GM18951 (cell line): ENCODE data around the gene SYT9.

Experiments
- POLR2A ChIP-seq: IDR thresholded peaks from 4 replicates; pipeline ENCODE4 v1.6.1; 2011; ENCODE audit warnings: mild to moderate bottlenecking; ENCODE audit not compliant: insufficient read length, insufficient read depth; ENCODE audit errors: extremely low read depth
- in situ Hi-C: fragments of 300-500 bp; cut with MboI; formaldehyde crosslinking; loops from one replicate; pipeline ENCODE4 v1.12.0; 2022; ENCODE audit warnings: low sequenced_read_pairs, mixed read lengths, inconsistent platforms; ENCODE audit not compliant: unreplicated experiment

The SYT9 gene

DNA sequence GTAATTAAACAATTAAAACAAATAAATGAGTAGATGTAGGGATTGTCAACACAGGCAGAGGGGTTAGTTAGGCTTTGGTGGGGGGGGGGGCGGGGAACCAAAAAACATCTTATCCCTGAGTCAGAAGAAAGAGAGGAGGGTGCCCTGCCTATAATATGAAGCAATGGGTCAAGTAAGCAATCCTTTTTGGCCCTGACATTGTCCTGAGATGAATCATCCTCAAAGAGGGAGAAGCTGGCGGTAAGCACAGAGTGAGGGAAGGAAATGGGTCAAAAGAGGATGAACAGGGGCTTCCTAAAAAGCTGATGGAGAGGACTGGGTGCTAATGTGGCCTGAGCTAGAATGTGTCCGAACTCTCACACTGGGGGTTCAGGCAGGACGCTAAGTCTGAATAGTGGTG, 238.3 kb downstream of the SYT9 start:
- in situ Hi-C loops = no loop called here
- no peak for TF ChIP-seq POLR2A

DNA sequence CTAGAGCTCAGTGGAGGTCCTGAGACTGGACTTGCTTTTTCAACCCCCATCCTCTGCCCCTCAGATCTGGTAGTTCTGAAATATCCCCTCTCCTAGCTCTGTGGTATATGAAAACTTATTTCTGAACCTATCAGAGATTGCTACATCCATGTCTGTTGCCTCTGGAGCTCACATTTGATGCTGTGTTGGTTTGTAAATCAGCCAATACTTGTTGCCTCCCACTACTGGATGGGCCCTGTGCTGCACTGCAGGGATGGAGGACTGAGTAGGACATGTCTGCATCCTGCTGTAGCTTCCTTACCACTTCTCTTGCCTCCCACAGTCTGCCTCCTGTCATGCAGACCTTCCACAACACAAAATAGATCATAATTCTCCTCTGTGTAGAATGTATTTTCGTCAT, 238.8 kb downstream of the SYT9 start:
- in situ Hi-C loops = no loop called here
- TF ChIP-seq POLR2A = no peak

DNA sequence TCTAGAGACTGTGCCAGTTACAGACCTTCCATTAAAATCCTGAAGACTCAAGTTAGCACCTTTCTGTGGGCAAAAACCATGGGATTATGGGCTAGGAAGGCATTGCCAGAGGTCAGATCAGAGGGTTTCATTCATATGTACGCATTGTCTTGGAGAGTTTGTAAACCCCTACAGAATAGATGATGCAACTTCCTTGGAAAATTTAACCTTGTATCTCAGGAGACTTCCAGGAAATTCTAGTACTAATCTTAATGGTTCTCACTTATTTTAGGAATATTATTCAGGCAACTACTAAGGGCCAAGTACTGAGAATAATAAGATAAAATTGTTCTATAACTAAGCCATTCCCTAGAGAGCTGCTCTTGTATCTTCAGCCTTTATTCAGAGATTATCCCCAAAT, 240.5 kb downstream of the SYT9 start:
- in situ Hi-C loops = no loop called here
- TF ChIP-seq POLR2A = no peak

DNA sequence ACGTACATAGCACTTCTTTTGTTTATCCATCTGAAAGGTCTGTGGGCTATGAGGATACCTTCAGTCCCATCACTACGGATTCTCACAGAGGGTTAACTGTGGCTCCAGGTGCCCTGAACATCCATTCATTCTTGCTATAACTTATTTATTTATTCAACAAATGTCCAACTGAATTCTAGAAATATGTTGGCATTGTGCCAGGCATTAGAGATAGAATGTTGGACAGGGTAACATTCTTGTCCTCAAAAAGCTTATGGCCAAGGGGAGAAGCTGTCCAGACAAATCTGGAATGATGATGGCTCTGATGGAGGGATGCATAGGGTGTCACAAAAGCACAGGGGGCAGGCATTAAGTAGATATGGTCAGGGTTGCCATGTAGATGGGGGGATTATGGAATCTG, 242.0 kb downstream of the SYT9 start:
- in situ Hi-C loops = no loop called here
- no peak for TF ChIP-seq POLR2A

DNA sequence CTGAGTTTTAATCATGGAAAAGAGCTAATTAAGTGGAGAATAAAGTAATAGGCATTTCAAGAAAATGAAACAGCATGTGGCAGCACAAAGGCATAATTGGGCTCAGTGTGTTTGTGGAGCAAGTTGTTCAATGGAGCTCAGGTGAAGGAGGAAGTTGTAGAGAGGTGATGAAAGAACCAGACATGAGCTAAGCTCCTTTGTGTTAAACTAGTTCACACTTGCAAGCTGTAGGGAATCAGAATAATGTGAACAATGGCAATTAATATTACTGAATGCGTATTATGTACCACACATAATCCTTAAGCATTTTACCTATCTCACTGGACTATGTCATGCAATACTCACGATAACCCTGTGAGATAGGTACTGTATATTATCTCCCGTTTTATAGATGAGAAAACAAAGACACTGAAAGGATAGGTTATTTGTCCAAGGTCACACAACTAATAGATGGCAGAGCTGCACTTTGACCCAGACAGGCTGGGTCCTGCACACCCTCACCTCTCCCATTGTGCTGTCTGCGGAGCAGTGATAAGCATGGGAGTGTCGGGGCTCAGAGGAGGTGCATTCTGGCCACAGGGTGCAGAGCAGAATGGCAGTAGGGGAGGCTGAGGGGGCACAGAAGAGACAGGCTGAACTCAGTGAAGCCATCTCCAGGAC, 242.5 kb downstream of the SYT9 start:
- in situ Hi-C loops = no loop called here
- no peak for TF ChIP-seq POLR2A

DNA sequence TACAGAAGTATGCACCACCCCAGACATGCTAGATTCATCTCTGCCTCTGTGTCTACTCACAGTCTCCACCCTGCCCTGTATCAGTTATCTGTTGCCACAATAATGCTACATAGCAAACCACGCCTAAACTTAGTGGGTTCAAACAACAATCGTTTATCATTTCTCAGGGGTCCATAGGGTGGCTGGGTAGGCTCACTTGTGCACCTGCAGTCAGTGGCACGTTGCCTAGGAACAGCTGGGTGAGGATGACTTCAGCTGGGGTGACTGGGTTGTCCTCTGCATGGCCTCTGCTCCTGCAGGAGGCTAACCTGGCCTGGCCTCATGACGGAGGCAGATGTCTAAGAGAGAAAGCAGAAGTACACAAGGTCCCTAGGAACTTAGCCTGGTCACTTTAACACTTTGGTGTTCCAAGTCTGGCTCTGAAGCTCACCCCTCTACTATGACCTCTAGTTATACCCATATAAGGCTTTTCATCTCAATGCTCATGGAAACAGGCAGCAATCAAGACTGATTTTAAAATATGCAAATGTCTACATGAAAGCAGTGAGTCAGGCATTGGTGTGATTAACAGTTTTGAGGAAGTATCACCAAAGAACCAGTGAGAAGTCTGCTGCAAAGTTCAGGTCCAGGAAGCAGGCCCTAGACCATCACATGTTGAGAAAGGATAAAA, 244.3 kb downstream of the SYT9 start:
- in situ Hi-C loops = no loop called here
- no peak for TF ChIP-seq POLR2A

DNA sequence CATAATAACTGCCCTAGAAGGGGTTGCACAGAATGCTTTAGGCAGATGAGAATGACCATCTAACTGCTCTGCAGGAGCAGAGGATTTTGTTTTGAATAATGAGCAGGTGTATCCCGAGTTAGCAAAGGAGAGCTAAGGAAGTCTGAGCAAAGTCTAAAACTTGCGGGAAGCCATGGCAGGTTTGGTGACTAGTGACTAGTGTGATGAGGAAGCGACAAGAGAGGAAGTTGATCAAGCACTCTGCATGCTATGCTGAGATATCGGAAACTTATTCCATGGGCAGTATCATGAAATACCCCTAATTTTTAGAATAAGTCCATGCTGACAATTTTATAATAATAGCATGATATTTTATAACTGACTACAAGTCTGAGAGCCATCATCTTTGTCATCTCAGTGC, 246.5 kb downstream of the SYT9 start:
- no peak for TF ChIP-seq POLR2A
- in situ Hi-C loops = no loop called here

DNA sequence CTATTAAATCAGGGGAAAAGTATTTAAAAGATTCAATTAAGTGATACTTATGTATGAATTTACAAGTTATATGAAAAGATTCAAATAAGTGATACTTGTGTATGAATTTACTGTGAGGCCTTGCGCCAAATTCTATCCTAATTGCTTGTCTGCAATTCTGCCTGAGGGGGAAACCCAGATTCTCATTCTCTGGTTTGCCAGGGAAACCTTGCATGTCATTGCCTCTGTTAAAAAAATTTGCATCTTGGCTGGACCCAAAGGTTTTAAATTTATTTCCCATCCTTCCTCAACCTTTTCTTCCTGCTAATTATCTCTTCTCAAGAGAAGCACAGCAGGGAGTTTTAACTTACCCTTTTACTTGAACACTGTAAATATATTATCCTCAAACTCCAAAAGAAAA, 247.4 kb downstream of the SYT9 start:
- in situ Hi-C loops = no loop called here
- TF ChIP-seq POLR2A = no peak

DNA sequence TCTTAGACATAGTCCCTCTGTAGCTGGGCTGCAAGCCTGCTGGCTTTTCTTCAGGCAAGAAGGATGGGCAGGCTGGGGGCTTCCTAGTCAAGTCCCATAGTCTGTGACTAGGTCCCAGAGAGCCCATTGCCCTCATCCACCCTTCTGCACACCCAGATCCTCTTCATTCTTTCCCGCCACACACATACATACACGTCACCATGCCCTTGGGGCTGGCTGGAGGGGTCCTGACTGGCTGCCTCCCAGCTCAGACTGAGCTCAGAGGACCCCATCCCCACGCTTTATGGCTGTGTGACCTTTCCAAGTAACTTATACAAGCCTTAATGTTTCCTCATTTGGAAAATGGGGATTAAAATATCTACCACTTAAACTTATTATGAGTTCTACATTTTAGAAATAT, 248.5 kb downstream of the SYT9 start:
- in situ Hi-C loops = no loop called here
- TF ChIP-seq POLR2A = no peak

DNA sequence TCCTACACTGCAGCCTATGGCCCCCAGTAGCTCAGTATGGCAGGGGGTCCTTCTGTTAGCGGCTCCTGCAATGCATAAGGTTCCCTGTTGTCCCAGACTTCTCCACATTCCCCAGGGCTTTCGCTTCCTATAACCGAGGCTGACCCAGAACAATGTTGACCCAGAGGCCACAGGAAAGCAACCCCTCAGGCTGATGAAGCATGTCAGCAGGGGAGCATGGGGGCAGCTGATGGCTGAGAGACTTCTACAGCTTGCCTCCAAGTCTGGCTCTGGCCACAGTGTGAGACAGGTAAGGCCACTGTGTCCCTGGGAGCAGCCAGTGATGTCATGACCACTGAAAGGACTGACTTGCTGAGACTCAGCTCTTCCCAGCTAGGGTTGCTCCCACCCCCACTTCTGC, 249.5 kb downstream of the SYT9 start:
- TF ChIP-seq POLR2A = no peak
- in situ Hi-C loops = no loop called here

DNA sequence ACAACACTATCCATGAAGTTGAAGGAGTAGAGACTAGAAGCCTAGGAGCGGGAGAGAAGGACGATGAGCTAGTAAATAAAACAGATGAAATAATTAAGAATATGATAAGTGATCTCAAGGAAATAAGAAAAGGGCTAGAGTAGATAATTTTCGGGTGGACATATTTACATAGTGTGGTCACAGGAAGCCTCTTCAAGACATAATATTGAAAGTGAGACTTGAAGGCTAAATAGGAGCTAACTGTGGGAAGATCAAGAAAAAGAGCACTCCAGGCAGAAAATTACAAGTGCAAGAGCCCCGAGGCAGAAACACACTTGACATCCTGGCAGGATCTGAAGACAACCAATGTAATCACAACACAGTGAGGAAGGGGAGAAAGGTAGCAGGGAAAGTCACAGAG, 250.2 kb downstream of the SYT9 start:
- TF ChIP-seq POLR2A = no peak
- in situ Hi-C loops = no loop called here

DNA sequence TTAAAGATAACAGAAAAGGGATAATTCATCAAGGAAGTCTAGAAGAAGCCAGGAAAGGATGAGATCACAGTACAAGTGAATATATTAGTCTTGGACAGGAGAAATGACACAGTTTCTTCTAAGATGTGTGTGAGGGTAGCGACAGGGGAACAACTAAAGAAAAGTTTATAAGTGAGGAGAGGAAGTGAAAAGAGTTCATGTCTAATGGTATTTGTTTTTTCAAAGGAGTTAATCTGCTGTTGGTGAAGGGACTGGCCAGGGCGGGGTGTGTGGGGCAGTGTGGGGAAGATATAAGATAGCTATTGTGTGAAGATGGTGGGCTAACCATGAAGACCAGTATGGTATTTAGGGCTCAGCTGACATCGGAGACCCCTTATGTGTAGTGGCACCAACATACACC, 254.5 kb downstream of the SYT9 start:
- in situ Hi-C loops = no loop called here
- no peak for TF ChIP-seq POLR2A

DNA sequence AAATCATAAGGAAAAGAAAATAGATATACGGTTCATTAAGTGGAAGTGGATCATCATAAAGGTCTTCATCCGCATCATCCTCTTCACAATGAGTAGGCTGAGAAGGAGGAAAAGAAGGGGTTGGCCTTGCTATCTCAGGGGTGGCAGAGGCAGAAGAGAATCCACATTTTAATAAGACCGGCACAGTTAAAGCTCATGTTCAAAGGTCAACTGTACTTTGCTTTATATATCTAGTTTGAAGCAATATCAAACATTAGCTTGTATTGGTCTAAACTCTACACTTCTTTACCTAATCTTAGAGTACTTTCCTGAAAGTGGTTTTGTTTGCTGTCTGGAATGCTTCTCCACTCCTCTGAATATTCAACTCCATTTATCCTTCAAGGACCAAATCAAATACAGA, 256.4 kb downstream of the SYT9 start:
- TF ChIP-seq POLR2A = no peak
- in situ Hi-C loops = no loop called here

DNA sequence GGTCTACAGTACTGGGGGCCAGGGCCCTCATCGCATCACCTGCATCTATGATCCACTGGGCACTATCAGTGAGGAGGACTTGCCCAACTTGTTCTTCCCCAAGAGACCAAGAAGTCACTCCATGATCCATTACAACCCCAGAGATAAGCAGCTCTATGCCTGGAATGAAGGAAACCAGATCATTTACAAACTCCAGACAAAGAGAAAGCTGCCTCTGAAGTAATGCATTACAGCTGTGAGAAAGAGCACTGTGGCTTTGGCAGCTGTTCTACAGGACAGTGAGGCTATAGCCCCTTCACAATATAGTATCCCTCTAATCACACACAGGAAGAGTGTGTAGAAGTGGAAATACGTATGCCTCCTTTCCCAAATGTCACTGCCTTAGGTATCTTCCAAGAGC, 258.3 kb downstream of the SYT9 start:
- in situ Hi-C loops = no loop called here
- TF ChIP-seq POLR2A = no peak

DNA sequence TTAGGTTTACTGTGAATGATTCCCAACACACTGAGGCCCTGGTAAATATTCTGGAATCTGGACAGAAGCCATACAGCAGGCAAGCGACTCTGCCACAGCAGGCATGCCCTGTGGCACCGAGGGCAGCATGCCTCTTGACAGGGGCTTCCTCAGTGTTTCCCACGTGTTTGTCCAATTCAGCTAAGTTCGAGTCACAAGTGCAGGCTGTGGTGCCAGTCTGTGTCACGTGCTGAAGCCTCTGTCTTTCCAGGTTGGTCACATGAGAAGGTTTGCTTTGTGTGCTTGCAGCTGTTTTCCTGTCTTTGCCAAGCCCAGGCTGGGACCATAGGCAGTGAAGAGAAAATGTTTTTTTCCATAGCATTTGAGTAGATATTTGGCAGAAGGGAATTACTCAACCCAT, 259.7 kb downstream of the SYT9 start:
- no peak for TF ChIP-seq POLR2A

DNA sequence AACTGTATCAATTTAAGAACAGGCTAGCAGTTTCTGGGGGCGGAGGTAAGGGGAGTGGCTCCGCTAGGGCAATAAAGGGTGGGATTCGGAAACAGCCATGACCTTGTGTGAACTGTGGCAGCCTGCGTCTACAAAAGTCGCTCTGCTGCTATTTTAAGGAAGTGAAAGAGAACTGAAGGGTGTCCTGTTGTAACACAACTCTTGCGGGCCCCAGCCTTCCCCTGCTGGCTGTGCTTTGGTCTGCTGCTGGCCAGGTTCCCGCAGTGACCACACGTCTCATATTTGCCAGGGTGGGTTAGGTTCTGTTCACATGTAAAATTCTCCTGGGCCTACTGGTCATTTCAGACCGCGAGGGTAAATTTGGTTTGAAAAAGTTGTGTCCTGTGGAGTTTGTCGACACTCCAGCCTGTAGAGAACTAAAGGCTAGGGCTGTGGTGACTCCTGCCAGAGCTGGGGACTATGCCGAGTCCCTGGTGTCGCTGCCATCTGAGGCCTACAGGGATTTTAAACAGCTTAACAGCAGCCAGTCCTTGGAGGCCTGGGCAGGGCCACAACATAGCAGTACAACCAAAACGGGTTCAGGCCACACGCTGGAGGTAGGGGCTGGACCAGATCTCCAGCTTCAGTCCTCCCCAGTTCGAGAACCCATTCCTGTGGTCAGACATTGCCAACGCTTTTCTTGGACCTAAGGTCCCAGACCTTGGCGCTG, 261.0 kb downstream of the SYT9 start:
- TF ChIP-seq POLR2A = peak; percentile 40
- in situ Hi-C loops = no loop called here

More for the DNA sequence above, 259.7 kb downstream of the SYT9 start:
- in situ Hi-C loops = no loop called here
